K562 (cell line): Measurements from ENCODE around the gene RGL2. TPM values are rescaled to one million over a fixed set of nuclear protein-coding genes. Genes with fewer than 3 reads are reported as not detected.

ENCODE experiments used
- BCL6 ChIP-seq: fragments of 250-450 bp; sonication (Bioruptor Pico); IDR thresholded peaks from 2 replicates; pipeline ENCODE4 v1.4.0; 2020
- CAMTA2 ChIP-seq: fragments of 250-450 bp; sonication (Bioruptor Pico); conservative IDR thresholded peaks from 2 replicates; pipeline ENCODE4 v1.5.1; 2022
- FIP1L1 ChIP-seq: fragments of 200-400 bp; formaldehyde crosslinking; IDR thresholded peaks from 2 replicates; pipeline ENCODE4 v1.6.1; 2018; ENCODE audit warnings: mild to moderate bottlenecking, low read depth, low read length; ENCODE audit not compliant: poor library complexity, severe bottlenecking
- GATAD2B ChIP-seq: fragments of 450-650 bp; IDR thresholded peaks from 2 replicates; pipeline ENCODE4 v1.6.1; 2017; ENCODE audit warnings: mild to moderate bottlenecking, borderline replicate concordance
- HLTF ChIP-seq: fragments of 450-650 bp; IDR thresholded peaks from 2 replicates; pipeline ENCODE4 v1.6.1; 2016
- KDM5B ChIP-seq: fragments of 200-600 bp; sonication (generic); IDR thresholded peaks from 2 replicates; pipeline ENCODE4 v1.6.1; 2012; ENCODE audit warnings: low read depth, mild to moderate bottlenecking, moderate library complexity, low read length, control low read depth, inconsistent platforms; ENCODE audit not compliant: insufficient replicate concordance
- KHSRP ChIP-seq: fragments of 450-650 bp; IDR thresholded peaks from 2 replicates; pipeline ENCODE4 v1.6.1; 2017
- KLF16 ChIP-seq: IDR thresholded peaks from 2 replicates; pipeline ENCODE4 v1.6.1; 2016; ENCODE audit warnings: antibody characterized with exemption
- MAFK ChIP-seq: IDR thresholded peaks from 2 replicates; pipeline ENCODE4 v1.6.1; 2011; ENCODE audit warnings: low read length, improper control_type of control experiment
- NR3C1 ChIP-seq: sonication (generic); formaldehyde crosslinking; IDR thresholded peaks from 2 replicates; pipeline ENCODE4 v1.8.1; 2022; ENCODE audit warnings: missing genetic modification reagents
- PREB ChIP-seq: sonication (generic); formaldehyde crosslinking; IDR thresholded peaks from 2 replicates; pipeline ENCODE4 v1.8.1; 2023; ENCODE audit warnings: mild to moderate bottlenecking, missing genetic modification reagents
- SIX5 ChIP-seq, 2 experiments: IDR thresholded peaks; 2 replicates each; pipeline ENCODE4 v1.6.1; 2011; ENCODE audit warnings: low read length in 2 of 2, borderline replicate concordance in 1 of 2, low read depth in 1 of 2, mild to moderate bottlenecking in 1 of 2, moderate library complexity in 1 of 2; ENCODE audit not compliant: insufficient read depth in 1 of 2
- ZBTB40 ChIP-seq, 2 experiments: fragments of 450-650 bp in 1 of 2; sonication (generic) in 1 of 2; formaldehyde crosslinking in 1 of 2; IDR thresholded peaks; 2 replicates each; pipeline versions ENCODE4 v1.7.1 to v1.9.0; 2016 to 2022; ENCODE audit warnings: inconsistent platforms in 1 of 2, mild to moderate bottlenecking in 1 of 2, missing genetic modification reagents in 1 of 2
- ZNF143 ChIP-seq: sonication (generic); formaldehyde crosslinking; IDR thresholded peaks from 2 replicates; pipeline ENCODE4 v1.9.0; 2022; ENCODE audit warnings: mild to moderate bottlenecking, missing genetic modification reagents
- ZNF41 ChIP-seq: fragments of 250-450 bp; sonication (Bioruptor Pico); conservative IDR thresholded peaks from 2 replicates; pipeline ENCODE4 v1.4.0; 2020; ENCODE audit warnings: mild to moderate bottlenecking
- ZNF707 ChIP-seq: fragments of 250-450 bp; sonication (Bioruptor Pico); conservative IDR thresholded peaks from 2 replicates; pipeline ENCODE4 v1.8.0; 2022; ENCODE audit warnings: inconsistent platforms, mild to moderate bottlenecking, moderate library complexity
- polyA plus RNA-seq, 8 experiments: library from polyadenylated mRNA; depleted of rRNA in 4 of 8; stranded (reverse) in 5 of 8; unstranded in 3 of 8; fragments of >200 nt; fragmentation: Nextera tagmentation in 2 of 8; fragmentation: Illumina TruSeq in 1 of 8; extraction: Ambion mirVana in 2 of 8; extraction: Trizol in 1 of 8; gene quantifications; 2 replicates each; pipeline versions ENCODE4 v1.2.1 to v1.2.3, GENCODE V29; 2011 to 2014; ENCODE audit warnings: inconsistent platforms in 1 of 8, missing spikeins in 1 of 8
- total RNA-seq, 7 experiments: library from RNA; depleted of rRNA in 6 of 7; stranded (reverse); fragments of >200 nt in 6 of 7; fragmentation: Illumina TruSeq in 2 of 7; extraction: Trizol in 2 of 7; gene quantifications; 2 replicates each; pipeline versions ENCODE4 v1.2.1 to v1.2.3, GENCODE V29; 2011 to 2021; ENCODE audit warnings: low replicate concordance in 1 of 7

Gene RGL2
- total and polyA plus RNA-seq, 9 of the 15 experiments (the other 6 are each of a cell fraction or from before 2014, with no cell fraction given): 1.8 to 57.1 (median 19.5) TPM

DNA sequence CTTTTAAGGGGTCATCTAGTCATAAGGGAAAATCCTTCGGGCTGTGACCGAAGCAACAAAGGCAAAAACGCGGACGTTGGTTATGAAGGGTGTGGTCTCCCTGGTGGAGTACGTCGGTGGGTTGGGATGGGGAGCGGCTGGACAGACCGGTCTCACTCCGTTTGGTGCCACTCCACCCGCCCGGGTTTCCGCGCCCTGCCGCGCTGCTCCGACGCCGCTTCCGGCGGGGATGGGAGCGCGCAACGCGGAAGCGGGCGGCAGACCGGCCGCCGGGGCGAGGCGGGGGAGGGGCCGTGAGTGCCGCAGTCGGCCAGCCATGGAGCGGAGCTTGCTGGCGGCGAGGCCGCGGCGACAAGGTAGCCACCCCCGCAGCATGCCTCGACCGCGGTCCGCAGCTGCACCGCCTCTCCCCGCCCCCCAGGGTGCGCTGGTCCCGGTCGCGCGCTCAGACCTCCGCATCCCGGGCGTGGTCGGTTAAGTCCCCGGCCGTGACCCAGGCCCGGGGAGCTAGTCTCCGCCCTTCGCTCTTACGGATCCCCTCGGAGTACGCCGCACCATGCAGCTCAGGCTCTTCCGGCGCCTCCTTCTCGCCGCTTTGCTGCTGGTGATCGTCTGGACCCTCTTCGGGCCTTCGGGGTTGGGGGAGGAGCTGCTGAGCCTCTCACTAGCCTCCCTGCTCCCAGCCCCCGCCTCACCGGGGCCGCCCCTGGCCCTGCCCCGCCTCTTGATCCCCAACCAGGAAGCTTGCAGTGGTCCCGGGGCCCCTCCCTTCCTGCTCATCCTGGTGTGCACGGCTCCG is 21.7 kb downstream of the RGL2 start, which contains the start of gene B3GALT4 (continued):
- TF ChIP-seq GATAD2B (peak; percentile 97), MAFK (no peak), ZNF143 (CRISPR knock-in tag) (no peak; the same call in 1 of the 2 replicates), BCL6 (0 out of 2 replicates have a peak, but pooled peaks have one; percentile 17), KDM5B (no peak), PREB (CRISPR knock-in tag) (no peak), KLF16 (peak; percentile 26; the same call in 1 of the 2 replicates), FIP1L1 (peak; percentile 99), HLTF (no peak), SIX5 (IDR thresholded peaks at IDR 0.05; ENCODE audit: borderline replicate concordance in 1 of 2, insufficient read depth in 1 of 2, low read depth in 1 of 2, low read length in 2 of 2) (no peak), ZNF41 (CRISPR knock-in tag) (peak; percentile 49; the same call in 1 of the 2 replicates), ZNF707 (CRISPR knock-in tag) (no peak), ZBTB40 (IDR thresholded peaks at IDR 0.05) (peak; percentile 87), ZBTB40 (CRISPR knock-in tag; IDR thresholded peaks at IDR 0.05) (no peak), NR3C1 (CRISPR knock-in tag) (no peak), KHSRP (no peak), CAMTA2 (CRISPR knock-in tag) (peak; percentile 99)
